Transverse colon (tissue), 4 donors: ENCODE results near the gene CPD. TPM values are rescaled to one million over a fixed set of nuclear protein-coding genes. Genes with fewer than 3 reads are reported as not detected.

Experiments
- DNase-seq: peaks from one replicate; pipeline ENCODE4 v3.0.0-alpha.2; 2019
- H3K27ac ChIP-seq, 4 donors: fragments of 200-600 bp; sonication (generic); 2 replicates each; pipeline ENCODE4 v1.5.1; 2016 to 2018; ENCODE audit warnings: inconsistent platforms in 4 of 4
- H3K27me3 ChIP-seq: fragments of 200-600 bp; sonication (generic); 2 replicates; pipeline ENCODE4 v1.5.1; 2017; ENCODE audit warnings: inconsistent platforms
- H3K36me3 ChIP-seq, 4 donors: fragments of 200-600 bp; sonication (generic); 2 replicates each; pipeline ENCODE4 v1.5.1; 2017 to 2019; ENCODE audit warnings: inconsistent platforms in 4 of 4
- H3K4me1 ChIP-seq, 4 donors: fragments of 200-600 bp; sonication (generic); 2 replicates each; pipeline ENCODE4 v1.5.1; 2017 to 2020; ENCODE audit warnings: inconsistent platforms in 4 of 4
- H3K4me3 ChIP-seq, 4 donors: fragments of 200-600 bp; sonication (generic); 1 replicate in 1 of 4; 2 replicates in 3 of 4; pipeline versions ENCODE4 v1.5.1 to v1.6.1; 2017 to 2019; ENCODE audit warnings: inconsistent platforms in 4 of 4
- H3K9me3 ChIP-seq, 2 donors: fragments of 200-600 bp; sonication (generic); 2 replicates each; pipeline ENCODE4 v1.5.1; 2017 to 2019; ENCODE audit warnings: inconsistent platforms in 2 of 2
- EP300 ChIP-seq: sonication (generic); formaldehyde crosslinking; IDR thresholded peaks from one replicate; pipeline ENCODE4 v1.6.1; 2017; ENCODE audit warnings: antibody characterized with exemption, low read depth
- POLR2A ChIP-seq: fragments of 450-650 bp; IDR thresholded peaks from one replicate; pipeline ENCODE4 v1.6.1; 2016; ENCODE audit warnings: antibody characterized with exemption, mild to moderate bottlenecking, moderate library complexity
- POLR2AphosphoS5 ChIP-seq, 3 donors: sonication (generic); formaldehyde crosslinking; IDR thresholded peaks; one replicate each; pipeline ENCODE4 v1.6.1; 2016; ENCODE audit warnings: antibody characterized with exemption in 3 of 3
- WGBS, 2 donors: methylation state at CpG; one replicate each; pipeline ENCODE4 v1.1.5; 2018; ENCODE audit warnings: low coverage in 1 of 2; 5-methylcytosine and 5-hydroxymethylcytosine counted together
- in situ Hi-C, 4 donors: fragments of 200-750 bp; cut with MboI; loops; one replicate each; pipeline versions ENCODE4 v1.15.0 to v1.15.1; 2017; ENCODE audit warnings: low sequenced_read_pairs in 3 of 4, low pct_ligation_motif_present in 1 of 4, low pct_unique_long_range_greater_than_20kb in 1 of 4
- intact Hi-C: fragments of 100-400 bp; cut with DNase I; formaldehyde crosslinking; loops from one replicate; pipeline ENCODE4 v1.15.1; 2023; ENCODE audit warnings: low total_unique reads
- total RNA-seq, 4 donors: library from RNA; depleted of rRNA; stranded (reverse); fragments of >200 nt; gene quantifications; one replicate each; pipeline ENCODE4 v1.1.0, GENCODE V29; 2016
- TF ChIP-seq, protein P1 (sequence below), 5 experiments: fragments of 200-600 bp in 3 of 5; fragments of 450-650 bp in 2 of 5; sonication (generic) in 3 of 5; IDR thresholded peaks; 1 replicate in 2 of 5; 2 replicates in 3 of 5; pipeline ENCODE4 v1.5.1; 2016 to 2017; ENCODE audit warnings: antibody characterized with exemption in 5 of 5, inconsistent platforms in 3 of 5, mild to moderate bottlenecking in 2 of 5, moderate library complexity in 1 of 5

CPD gene
- total RNA-seq, 4 donors from 2014 or later = 92.0 to 488 (median 105) TPM

GRCh38 chr17:30345089-30345433 is 33.7 kb upstream of the CPD start:
- no peak overlapping the region for H3K4me3 ChIP-seq
- no peaks in the 10 kb centered on the region for H3K9me3 ChIP-seq
- in situ Hi-C loops (loop anchor here in 2 of 4 donors (25.0 kb wide), 1 partner anchor 233 kb away; the partner anchor contains the start of gene NSRP1 (in 2 of the 2)), intact Hi-C loops (no loop called here)
- H3K27ac ChIP-seq = peak overlapping the region; percentile 79 to 88 (median 83)
- no peaks in the 10 kb centered on the region for H3K36me3 ChIP-seq
- TF ChIP-seq POLR2AphosphoS5 (IDR thresholded peaks at IDR 0.05) (no peak), POLR2A (no peak), EP300 (no peak)
- TF ChIP-seq, protein P1, sequence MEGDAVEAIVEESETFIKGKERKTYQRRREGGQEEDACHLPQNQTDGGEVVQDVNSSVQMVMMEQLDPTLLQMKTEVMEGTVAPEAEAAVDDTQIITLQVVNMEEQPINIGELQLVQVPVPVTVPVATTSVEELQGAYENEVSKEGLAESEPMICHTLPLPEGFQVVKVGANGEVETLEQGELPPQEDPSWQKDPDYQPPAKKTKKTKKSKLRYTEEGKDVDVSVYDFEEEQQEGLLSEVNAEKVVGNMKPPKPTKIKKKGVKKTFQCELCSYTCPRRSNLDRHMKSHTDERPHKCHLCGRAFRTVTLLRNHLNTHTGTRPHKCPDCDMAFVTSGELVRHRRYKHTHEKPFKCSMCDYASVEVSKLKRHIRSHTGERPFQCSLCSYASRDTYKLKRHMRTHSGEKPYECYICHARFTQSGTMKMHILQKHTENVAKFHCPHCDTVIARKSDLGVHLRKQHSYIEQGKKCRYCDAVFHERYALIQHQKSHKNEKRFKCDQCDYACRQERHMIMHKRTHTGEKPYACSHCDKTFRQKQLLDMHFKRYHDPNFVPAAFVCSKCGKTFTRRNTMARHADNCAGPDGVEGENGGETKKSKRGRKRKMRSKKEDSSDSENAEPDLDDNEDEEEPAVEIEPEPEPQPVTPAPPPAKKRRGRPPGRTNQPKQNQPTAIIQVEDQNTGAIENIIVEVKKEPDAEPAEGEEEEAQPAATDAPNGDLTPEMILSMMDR (IDR thresholded peaks at IDR 0.05) = no peak
- no peak for DNase-seq
- H3K27me3 ChIP-seq = no peaks in the 10 kb centered on the region
- H3K4me1 ChIP-seq = peaks cover 4 to 45% (median 27%) of the 10 kb centered on the region in 4 donors
- 42 to 64% methylated on average over 2 of the region's 2 CpGs for WGBS, 2 donors

GRCh38 chr17:30345527-30346075 is 33.1 kb upstream of the CPD start:
- H3K9me3 ChIP-seq = no peaks in the 10 kb centered on the region
- peak overlapping the region; percentile 79 to 88 (median 83) for H3K27ac ChIP-seq
- in situ Hi-C loops (loop anchor here in 2 of 4 donors (25.0 kb wide), 1 partner anchor 233 kb away; the partner anchor contains the start of gene NSRP1 (in 2 of the 2)), intact Hi-C loops (no loop called here)
- no peak for DNase-seq
- H3K36me3 ChIP-seq = no peaks in the 10 kb centered on the region
- WGBS, 2 donors = 67 to 94% methylated on average over 1 to 4 of the region's 4 CpGs
- no peak for TF ChIP-seq EP300
- no peak for TF ChIP-seq POLR2AphosphoS5 (IDR thresholded peaks at IDR 0.05)
- no peak for TF ChIP-seq POLR2A
- TF ChIP-seq, protein P1 (IDR thresholded peaks at IDR 0.05) = no peak
- H3K4me3 ChIP-seq = no peak overlapping the region
- no peaks in the 10 kb centered on the region for H3K27me3 ChIP-seq
- peaks cover 0 to 39% (median 23%) of the 10 kb centered on the region in 4 donors for H3K4me1 ChIP-seq

DNA sequence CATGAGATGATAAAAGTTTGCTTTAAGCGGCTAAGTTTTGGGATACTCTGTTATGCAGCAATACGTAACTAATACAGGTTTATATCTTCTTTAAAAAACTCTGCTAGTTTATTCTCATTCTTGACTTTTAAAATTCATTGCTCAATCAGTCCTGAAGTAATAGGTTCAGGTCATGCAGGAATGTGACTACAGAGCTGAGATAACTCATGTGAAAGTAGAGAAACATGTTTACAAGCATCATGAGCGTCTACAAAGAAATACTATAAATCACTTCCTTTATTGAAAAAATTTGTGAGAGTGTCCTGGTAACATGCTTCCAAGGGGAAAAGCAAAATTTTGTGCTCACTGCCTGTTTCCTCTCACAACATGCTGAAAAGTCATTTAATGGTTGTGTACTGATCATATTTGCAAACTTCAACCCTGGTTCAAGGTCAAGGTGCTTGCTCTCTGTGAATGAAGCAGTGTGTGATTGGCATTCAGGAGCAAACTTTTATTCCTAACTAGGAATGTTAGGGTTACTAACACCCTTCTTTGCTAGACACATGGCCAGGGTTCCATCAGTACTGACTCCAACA is 32.4 kb upstream of the CPD start:
- in situ Hi-C loops = loop anchor here in 2 of 4 donors (25.0 kb wide), 1 partner anchor 234 kb away; the partner anchor contains the start of gene NSRP1 (in 2 of the 2)
- H3K27me3 ChIP-seq = no peaks in the 10 kb centered on the region
- 67 to 83% methylated on average over 1 to 3 of the region's 3 CpGs for WGBS, 2 donors
- H3K4me1 ChIP-seq = peaks cover 0 to 36% (median 20%) of the 10 kb centered on the region in 4 donors
- no peak overlapping the region for H3K4me3 ChIP-seq
- DNase-seq = no peak
- H3K27ac ChIP-seq = peak overlapping the region; percentile 79 to 88 (median 83)
- TF ChIP-seq POLR2A (no peak), POLR2AphosphoS5 (IDR thresholded peaks at IDR 0.05) (no peak), EP300 (no peak)
- TF ChIP-seq, protein P1 (IDR thresholded peaks at IDR 0.05) = no peak
- H3K9me3 ChIP-seq = no peaks in the 10 kb centered on the region
- intact Hi-C loops = no loop called here
- H3K36me3 ChIP-seq = no peaks in the 10 kb centered on the region

DNA sequence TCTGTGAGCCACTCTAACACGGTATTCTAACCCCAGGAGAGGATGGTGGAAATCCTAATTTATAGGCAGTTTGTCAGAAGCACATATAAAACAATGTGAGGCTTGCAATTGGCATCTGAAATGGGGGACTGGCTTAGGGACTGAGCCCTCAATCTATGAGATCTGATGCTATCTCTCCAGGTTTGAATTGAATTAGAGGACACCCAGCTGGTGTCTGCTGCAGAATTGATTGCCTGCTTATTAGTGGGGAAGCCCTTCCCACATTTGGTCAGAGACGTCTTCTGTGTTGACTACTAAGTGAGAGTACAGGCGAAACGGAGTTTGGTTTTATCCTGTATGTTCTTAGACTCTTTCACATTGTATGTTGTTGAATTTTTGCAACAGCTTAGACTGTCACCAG is 31.2 kb upstream of the CPD start:
- WGBS, 2 donors = 72 to 80% methylated on average over 4 of the region's 4 CpGs
- TF ChIP-seq POLR2AphosphoS5 (IDR thresholded peaks at IDR 0.05) (no peak), POLR2A (no peak), EP300 (no peak)
- TF ChIP-seq, protein P1 (IDR thresholded peaks at IDR 0.05) = no peak
- Histone ChIP-seq H3K36me3 (no peaks in the 10 kb centered on the region), H3K4me3 (no peak overlapping the region), H3K27me3 (no peaks in the 10 kb centered on the region), H3K4me1 (peaks cover 0 to 36% (median 20%) of the 10 kb centered on the region in 4 donors), H3K27ac (no peak overlapping the region), H3K9me3 (no peaks in the 10 kb centered on the region)
- intact Hi-C loops = no loop called here
- no peak for DNase-seq
- in situ Hi-C loops = loop anchor here in 2 of 4 donors (25.0 kb wide), 1 partner anchor 235 kb away; the partner anchor contains the start of gene NSRP1 (in 2 of the 2)
